Transverse colon (tissue), 4 donors: ENCODE results near the gene ADPRHL1.

ENCODE experiments used
- EP300 ChIP-seq: sonication (generic); formaldehyde crosslinking; IDR thresholded peaks from one replicate; pipeline ENCODE4 v1.6.1; 2017; ENCODE audit warnings: antibody characterized with exemption, low read depth
- POLR2AphosphoS5 ChIP-seq, 3 donors: sonication (generic); formaldehyde crosslinking; IDR thresholded peaks; one replicate each; pipeline ENCODE4 v1.6.1; 2016; ENCODE audit warnings: antibody characterized with exemption in 3 of 3
- TF ChIP-seq, protein P1 (sequence below), 5 experiments: fragments of 200-600 bp in 3 of 5; fragments of 450-650 bp in 2 of 5; sonication (generic) in 3 of 5; IDR thresholded peaks; 1 replicate in 2 of 5; 2 replicates in 3 of 5; pipeline ENCODE4 v1.5.1; 2016 to 2017; ENCODE audit warnings: antibody characterized with exemption in 5 of 5, inconsistent platforms in 3 of 5, mild to moderate bottlenecking in 2 of 5, moderate library complexity in 1 of 5

DNA sequence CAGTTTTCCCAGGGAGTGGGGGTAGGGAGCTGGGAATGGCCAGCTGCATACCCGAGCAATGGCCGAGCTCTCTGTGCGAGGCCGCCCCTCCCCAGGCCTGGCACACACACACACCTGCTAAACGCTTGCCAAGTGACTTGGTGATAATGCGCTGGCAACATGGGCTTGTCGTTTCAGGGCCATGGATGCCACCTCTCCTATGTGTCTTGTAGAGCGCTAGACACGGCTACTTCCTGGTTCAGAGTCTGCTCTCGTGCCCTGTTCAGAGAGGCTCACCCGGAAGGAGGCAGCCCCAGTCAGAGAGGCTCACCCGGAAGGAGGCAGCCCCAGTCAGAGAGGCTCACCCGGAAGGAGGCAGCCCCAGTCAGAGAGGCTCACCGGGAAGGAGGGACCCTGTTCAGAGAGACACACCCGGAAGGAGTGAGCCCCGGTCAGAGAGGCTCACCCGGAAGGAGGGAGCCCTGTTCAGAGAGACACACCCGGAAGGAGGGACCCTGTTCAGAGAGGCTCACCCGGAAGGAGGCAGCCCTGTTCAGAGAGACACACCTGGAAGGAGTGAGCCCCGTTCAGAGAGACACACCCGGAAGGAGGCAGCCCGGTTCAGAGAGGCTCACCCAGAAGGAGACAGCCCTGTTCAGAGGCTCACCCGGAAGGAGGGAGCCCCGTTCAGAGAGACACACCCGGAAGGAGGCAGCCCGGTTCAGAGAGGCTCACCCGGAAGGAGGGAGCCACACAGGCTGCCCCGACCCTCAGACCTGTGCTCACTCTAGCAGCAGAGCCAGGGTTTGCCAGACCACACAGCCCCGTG, 4.2 kb downstream of the ADPRHL1 start:
- TF ChIP-seq, protein P1, sequence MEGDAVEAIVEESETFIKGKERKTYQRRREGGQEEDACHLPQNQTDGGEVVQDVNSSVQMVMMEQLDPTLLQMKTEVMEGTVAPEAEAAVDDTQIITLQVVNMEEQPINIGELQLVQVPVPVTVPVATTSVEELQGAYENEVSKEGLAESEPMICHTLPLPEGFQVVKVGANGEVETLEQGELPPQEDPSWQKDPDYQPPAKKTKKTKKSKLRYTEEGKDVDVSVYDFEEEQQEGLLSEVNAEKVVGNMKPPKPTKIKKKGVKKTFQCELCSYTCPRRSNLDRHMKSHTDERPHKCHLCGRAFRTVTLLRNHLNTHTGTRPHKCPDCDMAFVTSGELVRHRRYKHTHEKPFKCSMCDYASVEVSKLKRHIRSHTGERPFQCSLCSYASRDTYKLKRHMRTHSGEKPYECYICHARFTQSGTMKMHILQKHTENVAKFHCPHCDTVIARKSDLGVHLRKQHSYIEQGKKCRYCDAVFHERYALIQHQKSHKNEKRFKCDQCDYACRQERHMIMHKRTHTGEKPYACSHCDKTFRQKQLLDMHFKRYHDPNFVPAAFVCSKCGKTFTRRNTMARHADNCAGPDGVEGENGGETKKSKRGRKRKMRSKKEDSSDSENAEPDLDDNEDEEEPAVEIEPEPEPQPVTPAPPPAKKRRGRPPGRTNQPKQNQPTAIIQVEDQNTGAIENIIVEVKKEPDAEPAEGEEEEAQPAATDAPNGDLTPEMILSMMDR (IDR thresholded peaks at IDR 0.05), result no peak
- TF ChIP-seq POLR2AphosphoS5 (IDR thresholded peaks at IDR 0.05) (peak in 2 of 3 donors; percentile 66 to 77), EP300 (no peak)
